NT2/D1 (cell line): ENCODE results near the gene GRSF1.
A peak's percentile ranks its signal among the peaks of the same experiment; 100 is the strongest.
"Not testable (repeated sequence)": the region's sequence is repeated elsewhere in the genome, so short reads cannot be mapped to it uniquely, and the experiment has no call there.

ENCODE experiments used
- DNase-seq: peaks from one replicate; pipeline ENCODE4 v3.0.0-alpha.2; 2011; ENCODE audit warnings: low read depth, low spot score
- H3K27me3 ChIP-seq: 2 replicates; pipeline ENCODE4 v1.6.0; 2011; ENCODE audit warnings: mild to moderate bottlenecking; ENCODE audit not compliant: insufficient read length, insufficient read depth
- H3K36me3 ChIP-seq: 2 replicates; pipeline ENCODE4 v1.6.1; 2011; ENCODE audit warnings: mild to moderate bottlenecking, low read length, mixed read lengths; ENCODE audit not compliant: insufficient read depth, insufficient read length
- H3K4me1 ChIP-seq: 2 replicates; pipeline ENCODE4 v1.5.1; 2011; ENCODE audit not compliant: insufficient read depth, insufficient read length
- H3K4me3 ChIP-seq: 2 replicates; pipeline ENCODE4 v1.5.1; 2011; ENCODE audit warnings: low read depth; ENCODE audit not compliant: insufficient read length
- H3K9ac ChIP-seq: 2 replicates; pipeline ENCODE4 v1.6.0; 2011; ENCODE audit warnings: low read depth; ENCODE audit not compliant: insufficient read length
- H3K9me3 ChIP-seq: 2 replicates; pipeline ENCODE4 v1.5.1; 2011; ENCODE audit warnings: mild to moderate bottlenecking, low read length; ENCODE audit not compliant: insufficient read depth
- SUZ12 ChIP-seq: IDR thresholded peaks from 2 replicates; pipeline ENCODE4 v1.6.1; 2011; ENCODE audit not compliant: insufficient read length, insufficient read depth; ENCODE audit errors: extremely low read depth
- YY1 ChIP-seq: IDR thresholded peaks from 2 replicates; pipeline ENCODE4 v1.6.1; 2011; ENCODE audit not compliant: insufficient read length, insufficient read depth
- ZNF274 ChIP-seq: IDR thresholded peaks from 2 replicates; pipeline ENCODE4 v1.6.1; 2011; ENCODE audit warnings: mild to moderate bottlenecking, low read depth, low read length

Gene GRSF1

GRCh38 chr4:70841951-70842350, 2.3 kb upstream of the GRSF1 start:
- no peaks in the 10 kb centered on the region for H3K9me3 ChIP-seq
- H3K36me3 ChIP-seq: peaks cover under 1% of the 10 kb centered on the region
- no peak overlapping the region for H3K4me3 ChIP-seq
- no peaks in the 10 kb centered on the region for H3K4me1 ChIP-seq
- DNase-seq: no peak
- no peak overlapping the region for H3K9ac ChIP-seq
- TF ChIP-seq YY1: no peak
- H3K27me3 ChIP-seq: no peaks in the 10 kb centered on the region

DNA sequence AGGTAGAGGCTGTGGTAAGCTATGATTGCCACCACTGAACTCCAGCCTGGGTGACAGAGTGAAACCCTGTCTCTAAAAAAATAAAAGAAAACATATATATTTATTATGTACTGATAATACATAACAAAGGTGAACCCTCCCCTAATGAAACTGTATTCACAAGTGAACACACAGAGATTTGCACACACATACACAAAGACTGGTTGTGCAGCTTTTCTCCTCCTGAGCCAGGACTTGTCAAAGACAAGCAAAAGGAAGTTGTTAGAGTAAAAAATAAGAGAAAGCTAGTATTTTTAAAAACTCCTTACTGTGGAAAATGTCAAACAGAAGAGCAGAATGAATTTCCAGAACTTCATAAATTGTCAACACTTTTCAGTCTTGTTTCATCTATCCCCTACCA, 1.5 kb upstream of the GRSF1 start:
- Histone ChIP-seq H3K27me3 (no peaks in the 10 kb centered on the region), H3K36me3 (peaks cover 4% of the 10 kb centered on the region), H3K9ac (no peak overlapping the region), H3K9me3 (no peaks in the 10 kb centered on the region), H3K4me1 (no peaks in the 10 kb centered on the region), H3K4me3 (no peak overlapping the region)
- TF ChIP-seq SUZ12 (no peak), ZNF274 (no peak), YY1 (no peak)
- no peak for DNase-seq

DNA sequence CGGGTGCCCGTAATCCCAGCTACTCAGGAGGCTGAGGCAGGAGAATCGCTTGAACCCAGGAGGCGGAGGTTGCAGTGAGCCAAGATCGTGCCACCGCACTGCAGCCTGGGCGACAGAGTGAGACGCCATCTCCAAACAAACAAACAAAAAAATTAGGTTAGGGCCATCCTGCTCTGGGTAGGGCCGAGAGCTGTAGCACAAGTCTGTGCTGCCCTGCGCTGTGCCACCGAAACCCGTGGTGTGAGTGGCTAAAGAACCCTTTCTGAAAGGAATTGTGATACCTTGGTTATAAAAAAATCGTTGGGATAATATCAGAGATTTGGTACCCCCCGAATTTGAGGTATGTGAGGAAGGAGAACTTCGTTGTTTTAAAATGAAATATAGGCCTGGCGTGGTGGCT, 941 bp upstream of the GRSF1 start:
- not testable (repeated sequence) for H3K9ac ChIP-seq, H3K4me1 ChIP-seq, H3K4me3 ChIP-seq, H3K9me3 ChIP-seq, H3K27me3 ChIP-seq, DNase-seq, H3K36me3 ChIP-seq

DNA sequence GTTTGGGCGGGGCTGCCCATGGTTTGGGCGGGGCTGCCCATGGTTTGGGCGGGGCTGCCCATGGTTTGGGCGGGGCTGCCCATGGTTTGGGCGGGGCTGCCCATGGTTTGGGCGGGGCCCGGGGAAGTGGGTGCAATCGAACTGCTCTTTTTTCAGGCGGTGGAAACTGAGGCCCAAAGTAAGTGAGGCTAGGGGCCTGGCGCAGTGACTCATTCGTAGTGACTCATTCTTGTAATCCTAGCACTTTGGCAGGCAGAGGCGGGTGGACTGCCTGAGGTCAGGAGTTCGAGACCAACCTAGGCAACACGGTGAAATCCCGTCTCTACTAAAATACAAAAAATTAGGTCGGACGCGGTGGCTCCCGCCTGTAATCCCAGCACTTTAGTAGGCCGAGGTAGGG, 447 bp upstream of the GRSF1 start:
- H3K4me3 ChIP-seq, H3K4me1 ChIP-seq, H3K27me3 ChIP-seq, H3K9me3 ChIP-seq, H3K9ac ChIP-seq: not testable (repeated sequence)
- H3K36me3 ChIP-seq: peaks cover 11% of the 10 kb centered on the region
- DNase-seq: peak; percentile 13

- Histone ChIP-seq H3K36me3 (peaks cover 20% of the 10 kb centered on the region), H3K27me3 (no peaks in the 10 kb centered on the region), H3K9ac (peak overlapping the region; percentile 96), H3K4me1 (no peaks in the 10 kb centered on the region), H3K9me3 (no peaks in the 10 kb centered on the region), H3K4me3 (peak overlapping the region; percentile 75)
- DNase-seq: peak; percentile 11
- TF ChIP-seq SUZ12 (no peak), ZNF274 (no peak), YY1 (no peak)
These were observed 763 bp downstream of the GRSF1 start for GRCh38 chr4:70838666-70839588.

- H3K27me3 ChIP-seq: no peaks in the 10 kb centered on the region
- no peak for TF ChIP-seq SUZ12
- no peak for TF ChIP-seq ZNF274
- TF ChIP-seq YY1: no peak
- peak overlapping the region; percentile 96 for H3K9ac ChIP-seq
- no peaks in the 10 kb centered on the region for H3K4me1 ChIP-seq
- H3K9me3 ChIP-seq: no peaks in the 10 kb centered on the region
- H3K36me3 ChIP-seq: peaks cover 24% of the 10 kb centered on the region
- DNase-seq: no peak
- H3K4me3 ChIP-seq: peak overlapping the region; percentile 75
These were observed 1.5 kb downstream of the GRSF1 start for GRCh38 chr4:70838204-70838603.

GRCh38 chr4:70836081-70836480, 3.6 kb downstream of the GRSF1 start:
- peaks cover 42% of the 10 kb centered on the region for H3K36me3 ChIP-seq
- H3K4me3 ChIP-seq: no peak overlapping the region
- TF ChIP-seq SUZ12 (no peak), YY1 (no peak)
- H3K9me3 ChIP-seq: no peaks in the 10 kb centered on the region
- no peak overlapping the region for H3K9ac ChIP-seq
- H3K4me1 ChIP-seq: no peaks in the 10 kb centered on the region
- no peak for DNase-seq
- H3K27me3 ChIP-seq: no peaks in the 10 kb centered on the region

- Histone ChIP-seq H3K4me3 (no peak overlapping the region), H3K9ac (no peak overlapping the region), H3K27me3 (no peaks in the 10 kb centered on the region), H3K9me3 (no peaks in the 10 kb centered on the region), H3K4me1 (no peaks in the 10 kb centered on the region), H3K36me3 (peaks cover 59% of the 10 kb centered on the region)
- TF ChIP-seq ZNF274 (no peak), SUZ12 (no peak), YY1 (no peak)
- DNase-seq: no peak
These were observed 6.0 kb downstream of the GRSF1 start for GRCh38 chr4:70833675-70834074.
